ENCODE results near the gene CHCHD3.

DNA sequence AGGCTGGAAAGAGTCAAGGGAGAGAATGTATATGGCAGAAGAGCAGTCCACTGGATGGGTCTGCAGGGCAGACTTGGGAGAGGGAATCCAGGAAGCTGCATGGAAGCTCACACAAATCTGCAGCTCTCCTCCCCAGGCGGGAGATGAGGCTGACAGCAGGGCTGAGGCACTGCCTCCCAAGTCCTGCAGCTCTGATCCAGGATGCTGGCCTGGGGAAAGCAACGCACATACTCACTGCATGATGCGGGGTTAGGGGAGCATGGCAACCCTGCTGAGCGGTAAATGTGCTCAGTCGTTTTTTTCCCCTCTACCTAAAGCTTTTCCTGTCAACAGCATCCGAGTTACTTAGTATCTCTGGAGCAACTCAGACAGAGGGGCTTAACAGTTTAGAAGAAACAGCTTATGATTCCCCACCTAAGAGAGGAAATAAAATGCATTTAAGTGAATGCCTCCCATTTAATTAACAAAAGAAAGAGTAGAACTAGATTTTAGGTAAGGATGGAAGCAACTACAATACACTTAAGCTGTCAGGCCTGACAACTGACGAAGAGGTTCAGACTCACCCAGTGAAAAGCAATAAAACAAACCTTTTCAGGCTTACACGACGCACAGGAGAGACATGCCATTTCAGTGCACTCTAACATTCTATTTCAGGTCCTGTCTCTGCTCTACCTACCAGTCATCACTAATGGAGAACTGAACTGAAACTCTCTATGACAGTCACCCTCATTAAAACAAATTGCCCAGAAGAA lies 37.0 kb downstream of the CHCHD3 start:
- TF ChIP-seq, protein P1, sequence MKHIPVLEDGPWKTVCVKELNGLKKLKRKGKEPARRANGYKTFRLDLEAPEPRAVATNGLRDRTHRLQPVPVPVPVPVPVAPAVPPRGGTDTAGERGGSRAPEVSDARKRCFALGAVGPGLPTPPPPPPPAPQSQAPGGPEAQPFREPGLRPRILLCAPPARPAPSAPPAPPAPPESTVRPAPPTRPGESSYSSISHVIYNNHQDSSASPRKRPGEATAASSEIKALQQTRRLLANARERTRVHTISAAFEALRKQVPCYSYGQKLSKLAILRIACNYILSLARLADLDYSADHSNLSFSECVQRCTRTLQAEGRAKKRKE (CRISPR knock-in tag; IDR thresholded peaks at IDR 0.05; ENCODE audit: low read depth): no peak
- no peak for TF ChIP-seq POLR2A (IDR thresholded peaks at IDR 0.05; ENCODE audit: low read length)
- TF ChIP-seq, protein P2, sequence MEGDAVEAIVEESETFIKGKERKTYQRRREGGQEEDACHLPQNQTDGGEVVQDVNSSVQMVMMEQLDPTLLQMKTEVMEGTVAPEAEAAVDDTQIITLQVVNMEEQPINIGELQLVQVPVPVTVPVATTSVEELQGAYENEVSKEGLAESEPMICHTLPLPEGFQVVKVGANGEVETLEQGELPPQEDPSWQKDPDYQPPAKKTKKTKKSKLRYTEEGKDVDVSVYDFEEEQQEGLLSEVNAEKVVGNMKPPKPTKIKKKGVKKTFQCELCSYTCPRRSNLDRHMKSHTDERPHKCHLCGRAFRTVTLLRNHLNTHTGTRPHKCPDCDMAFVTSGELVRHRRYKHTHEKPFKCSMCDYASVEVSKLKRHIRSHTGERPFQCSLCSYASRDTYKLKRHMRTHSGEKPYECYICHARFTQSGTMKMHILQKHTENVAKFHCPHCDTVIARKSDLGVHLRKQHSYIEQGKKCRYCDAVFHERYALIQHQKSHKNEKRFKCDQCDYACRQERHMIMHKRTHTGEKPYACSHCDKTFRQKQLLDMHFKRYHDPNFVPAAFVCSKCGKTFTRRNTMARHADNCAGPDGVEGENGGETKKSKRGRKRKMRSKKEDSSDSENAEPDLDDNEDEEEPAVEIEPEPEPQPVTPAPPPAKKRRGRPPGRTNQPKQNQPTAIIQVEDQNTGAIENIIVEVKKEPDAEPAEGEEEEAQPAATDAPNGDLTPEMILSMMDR (IDR thresholded peaks at IDR 0.05): no peak
- TF ChIP-seq HDAC2 (IDR thresholded peaks at IDR 0.05): no peak
- TF ChIP-seq SMC3 (IDR thresholded peaks at IDR 0.05): no peak
- TF ChIP-seq, protein P3, sequence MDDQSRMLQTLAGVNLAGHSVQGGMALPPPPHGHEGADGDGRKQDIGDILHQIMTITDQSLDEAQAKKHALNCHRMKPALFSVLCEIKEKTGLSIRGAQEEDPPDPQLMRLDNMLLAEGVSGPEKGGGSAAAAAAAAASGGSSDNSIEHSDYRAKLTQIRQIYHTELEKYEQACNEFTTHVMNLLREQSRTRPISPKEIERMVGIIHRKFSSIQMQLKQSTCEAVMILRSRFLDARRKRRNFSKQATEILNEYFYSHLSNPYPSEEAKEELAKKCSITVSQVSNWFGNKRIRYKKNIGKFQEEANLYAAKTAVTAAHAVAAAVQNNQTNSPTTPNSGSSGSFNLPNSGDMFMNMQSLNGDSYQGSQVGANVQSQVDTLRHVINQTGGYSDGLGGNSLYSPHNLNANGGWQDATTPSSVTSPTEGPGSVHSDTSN (IDR thresholded peaks at IDR 0.05): no peak
- TF ChIP-seq RAD21 (conservative IDR thresholded peaks at IDR 0.05 in 1 of 2, IDR thresholded peaks at IDR 0.05 in 1 of 2): no peak
- no peak for TF ChIP-seq POLR2AphosphoS2 (conservative IDR thresholded peaks at IDR 0.05; ENCODE audit: low read length)
